C4-2B (cell line): Measurements from ENCODE around the gene KLC4.

ENCODE experiments used
- CTCF ChIP-seq: fragments of 450-650 bp; conservative IDR thresholded peaks from 2 replicates; pipeline ENCODE4 v1.5.1; 2017; ENCODE audit warnings: mild to moderate bottlenecking
- ZFX ChIP-seq: fragments of 450-650 bp; IDR thresholded peaks from 2 replicates; pipeline ENCODE4 v1.6.1; 2017

GRCh38 chr6:43013843-43014433 lies 45.5 kb upstream of the KLC4 start, which contains the start of the genes KLHDC3 and MEA1:
- TF ChIP-seq CTCF, result no peak
- TF ChIP-seq ZFX, result peak; percentile 14; the same call in 1 of the 2 replicates
